NCI-H460 (cell line): ENCODE results near the gene MCM8. TPM values are rescaled to one million over a fixed set of nuclear protein-coding genes. Genes with fewer than 3 reads are reported as not detected.

Source experiments
- DNase-seq: peaks from one replicate; pipeline ENCODE4 v3.0.0-alpha.2; 2016; ENCODE audit warnings: low read depth; ENCODE audit errors: extremely low read depth
- small RNA-seq, 2 experiments: library from RNA; depleted of rRNA; stranded (forward); fragments of <200 nt; gene quantifications; one replicate each; pipeline ENCODE3, GENCODE V24; 2014
- total RNA-seq: library from RNA; depleted of rRNA; stranded (reverse); fragments of >200 nt; shearing (Covaris generic); gene quantifications from 2 replicates; pipeline ENCODE4 v1.2.3, GENCODE V29; 2014; rRNA removed

Gene MCM8
- total RNA-seq, 1 experiment from 2014 or later = 18.6 TPM

DNA sequence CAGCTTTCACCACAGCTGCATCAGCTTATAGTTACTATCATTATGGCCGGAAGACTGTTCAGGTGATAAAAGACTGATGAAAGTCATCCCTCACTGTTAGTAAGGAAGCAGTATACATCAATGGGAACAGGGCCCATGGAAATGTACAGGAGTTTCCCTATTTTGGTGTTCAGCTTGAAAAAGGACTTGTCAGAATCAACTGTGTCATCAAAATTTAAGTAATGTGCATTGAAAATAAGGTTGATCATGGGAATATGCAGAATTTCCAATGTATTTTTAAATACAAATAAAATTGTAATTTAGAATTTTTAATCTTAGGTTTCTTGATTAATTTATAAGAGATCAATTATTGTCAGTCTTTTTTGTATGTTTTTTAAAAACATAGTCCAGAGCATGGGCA lies 86.6 kb downstream of the MCM8 start:
- DNase-seq = no peak

DNA sequence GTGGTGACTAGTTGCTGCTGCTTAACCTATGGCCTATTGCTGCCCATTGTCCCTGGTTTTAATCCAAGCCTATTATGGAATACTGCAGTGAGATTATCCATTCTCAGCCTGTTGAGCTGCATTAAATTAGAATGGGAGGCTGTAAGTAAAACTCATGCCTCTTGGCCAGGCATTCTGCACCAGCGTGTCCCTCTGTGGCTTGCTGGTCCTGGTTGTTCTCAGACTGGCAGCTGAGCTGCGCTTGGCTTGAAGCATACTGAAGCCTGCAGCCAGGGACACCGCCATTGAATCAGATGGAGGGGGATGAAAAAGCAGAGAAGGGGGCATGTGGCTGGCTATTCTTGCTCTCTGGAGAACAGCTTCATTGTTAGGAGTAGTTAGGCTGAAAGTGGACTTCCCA lies 87.8 kb downstream of the MCM8 start:
- DNase-seq = no peak

DNA sequence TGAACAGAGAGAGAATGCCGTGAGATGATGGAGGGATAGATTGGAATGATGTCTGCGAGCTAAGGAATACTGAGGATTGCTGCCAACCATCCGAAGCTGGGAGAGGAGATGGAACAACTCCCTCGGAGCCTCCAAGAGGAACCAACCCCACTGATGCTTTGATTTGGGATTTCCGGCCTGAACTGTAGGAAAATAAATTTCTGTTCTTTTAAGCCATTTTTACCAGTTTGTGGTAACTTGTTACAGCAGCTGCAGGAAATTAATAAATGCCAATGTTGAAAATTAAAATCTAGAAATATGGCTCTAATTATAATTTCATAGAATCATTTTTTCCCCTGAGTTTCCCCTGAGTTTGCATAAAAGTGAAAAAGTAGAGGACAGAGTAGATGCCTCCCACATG lies 89.3 kb downstream of the MCM8 start:
- no peak for DNase-seq

GRCh38 chr20:6040540-6040939 lies 90.1 kb downstream of the MCM8 start:
- no peak for DNase-seq

- no peak for DNase-seq
These were observed 90.7 kb downstream of the MCM8 start for GRCh38 chr20:6040958-6041807.

- DNase-seq = no peak
These were observed 91.4 kb downstream of the MCM8 start for GRCh38 chr20:6041808-6042265.

DNA sequence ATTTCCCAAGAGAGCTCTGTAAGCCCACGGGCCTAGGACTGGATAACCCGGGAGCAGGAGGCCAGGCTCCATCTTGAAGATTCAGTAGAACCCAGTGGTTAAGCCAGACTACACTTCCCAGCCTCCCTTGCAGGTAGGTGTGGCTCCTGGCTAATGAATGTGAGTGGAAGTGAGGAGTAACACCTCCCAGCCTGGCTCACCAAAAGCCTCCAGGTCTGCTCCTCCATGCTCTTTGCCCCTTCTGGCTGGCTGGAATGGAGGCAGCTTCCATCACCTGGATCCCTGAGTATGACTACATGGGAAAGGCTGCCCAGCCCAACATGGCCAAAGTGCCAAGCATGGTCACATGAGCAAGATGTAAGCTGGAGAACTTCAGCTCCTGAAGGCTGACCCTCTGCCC lies 93.7 kb downstream of the MCM8 start:
- DNase-seq = no peak

DNA sequence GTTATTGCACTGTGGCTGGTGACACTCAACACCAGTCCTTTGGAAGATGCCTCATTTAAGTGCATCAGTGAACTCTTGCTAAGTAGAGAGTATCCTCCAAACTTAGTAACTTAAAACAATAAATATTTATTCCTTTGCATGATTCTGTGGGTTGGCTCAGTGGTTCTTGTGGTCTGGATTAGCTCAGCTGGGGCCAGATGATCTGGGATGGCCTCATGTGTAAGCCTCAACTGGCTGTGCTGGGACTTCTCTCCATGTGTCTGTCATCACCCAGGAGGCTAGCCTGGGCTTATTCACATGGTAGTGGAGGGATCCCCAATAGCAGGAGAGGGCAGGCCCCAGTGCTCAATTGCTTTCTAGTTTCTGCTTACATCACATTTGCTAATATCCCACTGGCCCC lies 95.1 kb downstream of the MCM8 start:
- no peak for DNase-seq

DNA sequence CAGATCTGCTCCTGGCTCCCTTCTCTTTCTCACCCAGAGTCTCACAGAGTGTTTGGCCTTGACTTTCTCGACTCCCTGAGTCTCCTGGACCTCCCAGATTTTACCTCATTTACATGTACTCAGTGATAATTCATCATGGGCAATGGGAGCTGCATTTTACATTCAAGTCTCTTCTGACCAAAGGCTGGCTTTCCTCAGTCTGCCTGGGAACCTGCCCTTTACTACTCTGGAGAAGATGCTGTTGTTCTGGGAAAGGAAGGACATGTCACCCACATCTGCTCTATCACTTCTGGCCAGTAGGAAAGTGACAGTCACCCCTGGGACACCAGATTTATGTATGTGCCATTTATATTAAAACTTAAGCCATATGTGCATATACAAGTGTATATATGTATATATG lies 96.0 kb downstream of the MCM8 start:
- no peak for DNase-seq

GRCh38 chr20:6048391-6048790 lies 97.9 kb downstream of the MCM8 start:
- no peak for DNase-seq

Small RNAs within 50 kb of the gene (small RNA-seq; reads per million reads assigned to genes)
- 0 reads per million in 2 experiments for gene RF00019
- 0 to 0.18 reads per million in 2 experiments for gene RN7SL498P

Other genes with a start within 250 kb of the MCM8 start
- 2.7 and 4.8 TPM in 2 replicates for gene SHLD1, start 200.3 kb upstream of the MCM8 start, total RNA-seq
- gene CHGB, start 39.1 kb upstream of the MCM8 start, total RNA-seq = 0.14 TPM in 1 of 2 replicates, not detected in the other
- 26.1 and 30.7 TPM in 2 replicates for gene TRMT6, start 119 bp upstream of the MCM8 start, total RNA-seq
- 102 and 112 TPM in 2 replicates for gene CRLS1, start 55.5 kb downstream of the MCM8 start, total RNA-seq
- gene LRRN4, start 103.4 kb downstream of the MCM8 start, total RNA-seq = not detected in 2 replicates
- 12.0 and 12.9 TPM in 2 replicates for gene FERMT1, start 172.4 kb downstream of the MCM8 start, total RNA-seq